Skin epidermis (tissue), 12 donors: ENCODE results near the gene COL23A1.
A peak's percentile ranks its signal among the peaks of the same experiment; 100 is the strongest.
"Not testable (repeated sequence)": the region's sequence is repeated elsewhere in the genome, so short reads cannot be mapped to it uniquely, and the experiment has no call there.

Source experiments
- H3K27ac ChIP-seq, 21 experiments: fragments of 200-600 bp; sonication (generic) in 11 of 21; one replicate each; pipeline ENCODE4 v1.5.0; 2020; ENCODE audit warnings: mild to moderate bottlenecking in 3 of 21, inconsistent platforms in 2 of 21, moderate library complexity in 2 of 21
- H3K4me3 ChIP-seq, 7 experiments: fragments of 200-600 bp; sonication (generic) in 2 of 7; one replicate each; pipeline ENCODE4 v1.5.0; 2020; ENCODE audit warnings: inconsistent platforms in 2 of 7, mild to moderate bottlenecking in 2 of 7, moderate library complexity in 1 of 7

COL23A1 gene

DNA sequence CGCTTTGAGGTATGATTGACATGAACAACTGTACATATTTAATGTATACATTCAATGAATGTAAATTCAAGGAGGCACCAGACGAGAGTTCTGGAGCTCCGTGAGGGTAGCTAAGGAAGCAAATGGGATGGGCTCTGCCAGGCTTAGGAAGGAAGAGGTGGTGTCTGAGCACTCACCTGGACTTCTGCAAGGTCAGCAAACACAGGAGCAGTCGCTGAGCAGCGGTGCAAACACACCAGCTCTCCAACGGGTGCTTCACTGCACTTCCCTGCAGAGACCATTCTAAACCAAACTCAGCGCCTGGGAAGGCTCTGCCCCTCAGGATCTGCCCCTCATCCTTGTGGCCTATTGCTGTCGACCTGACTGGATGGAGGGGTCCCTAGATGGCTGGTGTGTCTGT lies 101.5 kb downstream of the COL23A1 start:
- Histone ChIP-seq H3K4me3 (no peak overlapping the region), H3K27ac (peak overlapping the region in 3 of 21 experiments; percentile 17 to 42 (median 35))

GRCh38 chr5:178487911-178488600 lies 102.1 kb downstream of the COL23A1 start:
- no peak overlapping the region for H3K4me3 ChIP-seq
- no peak overlapping the region for H3K27ac ChIP-seq

DNA sequence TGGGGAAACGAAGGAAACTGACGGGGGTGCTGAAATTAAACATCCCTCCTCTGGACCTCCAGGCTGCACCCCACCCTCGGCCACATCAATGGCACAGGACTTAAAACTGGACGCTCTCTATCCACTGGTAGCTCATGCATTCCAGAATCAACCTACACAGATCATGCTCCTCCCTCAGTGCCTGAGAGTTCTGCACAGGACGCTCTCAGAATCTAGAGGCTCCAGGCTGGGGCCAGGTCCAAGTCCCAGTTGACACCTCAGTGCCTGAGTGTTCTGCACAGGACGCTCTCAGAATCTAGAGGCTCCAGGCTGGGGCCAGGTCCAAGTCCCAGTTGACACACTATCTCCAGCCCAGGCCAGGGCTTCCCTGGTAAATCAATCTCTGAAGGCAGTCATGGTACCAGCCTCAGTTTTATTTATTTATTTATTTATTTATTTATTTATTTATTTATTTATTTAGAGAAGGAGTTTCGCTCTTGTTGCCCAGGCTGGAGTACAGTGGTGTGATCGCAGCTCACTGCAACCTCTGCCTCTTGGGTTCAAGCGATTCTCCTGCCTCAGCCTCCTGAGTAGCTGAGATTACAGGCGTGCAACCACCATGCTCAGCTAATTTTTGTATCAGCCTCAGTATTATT lies 103.2 kb downstream of the COL23A1 start:
- H3K4me3 ChIP-seq = not testable (repeated sequence)

GRCh38 chr5:178486239-178486641 lies 104.0 kb downstream of the COL23A1 start:
- H3K4me3 ChIP-seq = no peak overlapping the region
- H3K27ac ChIP-seq = no peak overlapping the region

More for the DNA sequence above, 103.2 kb downstream of the COL23A1 start:
- H3K27ac ChIP-seq = not testable (repeated sequence)

DNA sequence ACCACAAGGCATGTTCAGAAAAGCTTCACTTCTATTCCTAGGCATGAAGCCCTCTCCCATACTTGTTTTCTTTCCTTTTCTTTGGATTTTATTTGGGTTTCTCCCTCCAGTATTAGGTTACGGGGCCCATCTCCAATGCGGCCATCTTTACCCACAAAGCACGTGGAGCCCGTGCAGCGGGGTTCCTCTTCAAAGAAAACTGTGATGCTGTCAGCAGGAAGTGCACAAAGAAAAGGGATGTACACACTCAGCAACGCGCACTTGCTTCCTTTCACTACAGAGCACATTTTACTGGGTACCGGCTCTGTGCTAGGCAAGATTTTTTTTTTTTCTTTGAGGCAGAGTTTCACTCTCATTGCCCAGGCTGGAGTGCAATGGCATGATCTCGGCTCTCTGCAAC lies 106.6 kb downstream of the COL23A1 start:
- H3K27ac ChIP-seq = peak overlapping the region in 5 of 21 experiments; percentile 3 to 28 (median 16)
- no peak overlapping the region for H3K4me3 ChIP-seq

GRCh38 chr5:178479261-178479660 lies 110.9 kb downstream of the COL23A1 start:
- Histone ChIP-seq H3K27ac (peak overlapping the region in 1 of 21 experiments; percentile 47), H3K4me3 (no peak overlapping the region)

GRCh38 chr5:178478370-178478769 lies 111.8 kb downstream of the COL23A1 start:
- H3K4me3 ChIP-seq = no peak overlapping the region
- peak overlapping the region in 13 of 21 experiments; percentile 34 to 80 (median 56) for H3K27ac ChIP-seq

- H3K4me3 ChIP-seq = no peak overlapping the region
- peak overlapping the region in 18 of 21 experiments; percentile 5 to 80 (median 52) for H3K27ac ChIP-seq
Observed at GRCh38 chr5:178477802-178478201, 112.4 kb downstream of the COL23A1 start.

DNA sequence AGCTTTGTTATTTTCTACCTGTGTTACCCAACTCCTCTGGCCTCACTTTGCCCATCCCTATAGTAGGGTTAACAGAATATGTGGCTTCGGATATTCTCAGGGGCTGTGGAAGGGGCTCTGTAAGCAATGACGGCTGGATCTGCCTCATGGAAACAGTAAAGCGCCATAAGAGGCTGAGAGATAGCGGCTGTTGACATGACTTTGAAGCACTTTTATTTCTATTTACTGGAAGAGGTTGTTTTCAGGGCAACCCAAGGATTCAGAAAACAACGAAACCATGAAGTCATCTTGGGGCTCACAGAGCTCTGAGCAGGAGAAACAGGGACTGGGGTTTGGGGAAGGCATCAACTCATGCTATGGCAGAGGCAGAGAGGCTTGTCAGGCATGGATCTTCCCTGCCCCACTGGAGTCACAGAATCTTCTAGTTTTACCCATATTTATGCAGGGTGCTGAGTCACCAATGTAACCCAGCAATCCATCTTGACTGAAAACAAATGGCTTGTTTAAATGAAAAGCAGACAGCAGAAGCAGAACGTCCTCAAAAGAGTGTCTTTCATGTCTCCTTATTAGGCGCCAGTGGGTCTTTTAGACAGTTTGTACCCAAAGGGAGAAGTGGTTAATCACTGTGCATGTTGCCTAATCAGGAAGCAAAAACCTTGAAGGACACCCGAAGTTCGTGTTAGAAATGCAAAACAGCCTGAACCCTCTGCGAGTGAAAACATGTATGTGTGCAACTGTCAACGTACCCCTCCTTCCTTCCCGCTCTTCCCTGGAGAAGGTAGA lies 113.0 kb downstream of the COL23A1 start:
- Histone ChIP-seq H3K4me3 (no peak overlapping the region), H3K27ac (peak overlapping the region in 17 of 21 experiments; percentile 5 to 80 (median 52))

GRCh38 chr5:178476531-178476930 lies 113.7 kb downstream of the COL23A1 start:
- Histone ChIP-seq H3K27ac (peak overlapping the region in 11 of 21 experiments; percentile 17 to 80 (median 62)), H3K4me3 (no peak overlapping the region)

DNA sequence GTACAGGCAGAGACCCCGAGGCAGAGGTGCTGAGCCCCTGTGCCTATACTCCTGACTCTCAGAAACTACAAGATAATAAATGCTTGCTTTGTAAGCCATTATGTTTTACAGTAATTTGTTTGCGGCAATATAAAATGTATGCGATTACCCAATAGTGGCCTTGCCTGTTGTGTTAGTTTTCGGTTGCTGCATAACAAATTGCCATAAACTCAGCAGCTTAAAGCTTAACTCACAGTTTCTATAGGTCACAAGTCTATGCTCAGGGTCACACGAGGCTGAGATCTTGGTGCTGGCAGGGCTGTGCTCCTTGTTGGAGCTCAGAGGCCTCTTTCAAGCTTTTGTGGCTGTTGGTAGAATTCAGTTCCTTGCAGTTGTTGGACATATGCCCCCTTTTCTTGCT lies 114.8 kb downstream of the COL23A1 start:
- Histone ChIP-seq H3K4me3 (no peak overlapping the region), H3K27ac (peak overlapping the region in 1 of 21 experiments; percentile 80)

DNA sequence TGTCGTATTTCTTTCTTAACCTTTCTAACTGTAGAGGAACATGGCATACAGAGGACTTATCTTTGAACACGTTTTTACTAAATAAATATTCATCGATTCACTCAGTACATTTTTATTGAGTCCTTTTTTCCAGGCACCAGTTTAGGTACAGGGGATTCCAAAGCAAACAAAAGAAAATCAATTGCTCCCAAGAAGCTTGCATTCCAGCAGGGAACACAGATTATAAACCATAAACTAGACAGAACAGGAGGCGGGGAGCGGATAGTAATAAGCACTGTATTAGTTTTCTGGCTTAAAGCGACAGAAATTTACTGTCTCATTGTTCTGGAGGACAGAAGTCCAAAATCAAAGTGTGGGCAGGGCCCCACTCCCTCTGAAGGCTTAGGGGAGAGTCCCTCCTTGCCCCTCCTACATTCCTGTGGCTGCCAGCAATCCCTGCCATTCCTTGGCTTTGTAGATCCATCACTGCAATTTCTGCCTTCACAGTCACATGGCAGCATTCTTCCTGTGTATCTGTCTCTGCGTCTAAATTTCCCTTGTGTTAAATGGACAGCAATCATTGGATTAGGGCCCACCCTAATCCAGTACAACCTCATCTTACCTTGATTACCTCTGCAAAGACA lies 115.5 kb downstream of the COL23A1 start:
- peak overlapping the region in 1 of 21 experiments; percentile 80 for H3K27ac ChIP-seq
- H3K4me3 ChIP-seq = no peak overlapping the region

GRCh38 chr5:178473854-178474253 lies 116.3 kb downstream of the COL23A1 start:
- Histone ChIP-seq H3K27ac (no peak overlapping the region), H3K4me3 (no peak overlapping the region)

GRCh38 chr5:178472138-178472537 lies 118.1 kb downstream of the COL23A1 start:
- H3K27ac ChIP-seq = no peak overlapping the region
- H3K4me3 ChIP-seq = no peak overlapping the region

DNA sequence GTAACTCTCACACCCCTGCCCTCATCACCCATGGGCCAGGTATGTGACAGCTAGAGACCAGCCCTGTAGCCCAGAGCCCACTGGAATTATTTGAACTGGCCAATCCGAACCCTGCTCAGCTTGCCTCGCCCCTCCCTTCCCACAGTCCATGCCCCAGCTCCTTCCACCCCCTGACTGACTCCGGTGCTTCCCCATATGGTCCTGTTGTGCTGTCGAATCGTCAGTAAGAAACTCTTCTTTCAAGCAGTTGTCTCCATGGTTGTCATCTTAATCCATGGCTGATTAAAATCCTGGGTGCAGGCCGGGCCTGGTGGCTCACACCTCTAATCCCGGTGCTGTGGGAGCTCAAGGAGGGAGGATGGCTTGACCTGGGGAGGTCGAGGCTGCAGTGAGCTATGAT lies 118.5 kb downstream of the COL23A1 start:
- Histone ChIP-seq H3K27ac (no peak overlapping the region), H3K4me3 (no peak overlapping the region)

- H3K27ac ChIP-seq = no peak overlapping the region
Observed at GRCh38 chr5:178470760-178471025, 119.5 kb downstream of the COL23A1 start.

GRCh38 chr5:178469975-178470759 lies 120.0 kb downstream of the COL23A1 start:
- Histone ChIP-seq H3K4me3 (no peak overlapping the region), H3K27ac (no peak overlapping the region)

More at GRCh38 chr5:178470760-178471025, 119.5 kb downstream of the COL23A1 start:
- no peak overlapping the region for H3K4me3 ChIP-seq

- Histone ChIP-seq H3K27ac (no peak overlapping the region), H3K4me3 (no peak overlapping the region)
Observed at GRCh38 chr5:178469011-178469974, 120.9 kb downstream of the COL23A1 start.
